ENCODE measurements around the gene CD22.

CD22 gene

DNA sequence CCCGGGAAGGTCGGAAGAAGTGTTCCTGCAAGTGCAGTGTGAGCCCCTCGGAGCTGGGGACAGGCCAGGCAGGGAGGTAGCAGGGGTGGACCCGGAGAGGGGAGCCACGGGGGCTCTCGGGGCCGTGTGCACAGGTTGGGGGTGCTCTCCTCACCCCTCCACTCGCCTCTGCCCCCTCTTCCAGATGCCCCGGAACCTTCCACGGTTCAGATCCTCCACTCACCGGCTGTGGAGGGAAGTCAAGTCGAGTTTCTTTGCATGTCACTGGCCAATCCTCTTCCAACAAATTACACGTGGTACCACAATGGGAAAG lies 9.0 kb downstream of the CD22 start:
- TF ChIP-seq, protein P1, sequence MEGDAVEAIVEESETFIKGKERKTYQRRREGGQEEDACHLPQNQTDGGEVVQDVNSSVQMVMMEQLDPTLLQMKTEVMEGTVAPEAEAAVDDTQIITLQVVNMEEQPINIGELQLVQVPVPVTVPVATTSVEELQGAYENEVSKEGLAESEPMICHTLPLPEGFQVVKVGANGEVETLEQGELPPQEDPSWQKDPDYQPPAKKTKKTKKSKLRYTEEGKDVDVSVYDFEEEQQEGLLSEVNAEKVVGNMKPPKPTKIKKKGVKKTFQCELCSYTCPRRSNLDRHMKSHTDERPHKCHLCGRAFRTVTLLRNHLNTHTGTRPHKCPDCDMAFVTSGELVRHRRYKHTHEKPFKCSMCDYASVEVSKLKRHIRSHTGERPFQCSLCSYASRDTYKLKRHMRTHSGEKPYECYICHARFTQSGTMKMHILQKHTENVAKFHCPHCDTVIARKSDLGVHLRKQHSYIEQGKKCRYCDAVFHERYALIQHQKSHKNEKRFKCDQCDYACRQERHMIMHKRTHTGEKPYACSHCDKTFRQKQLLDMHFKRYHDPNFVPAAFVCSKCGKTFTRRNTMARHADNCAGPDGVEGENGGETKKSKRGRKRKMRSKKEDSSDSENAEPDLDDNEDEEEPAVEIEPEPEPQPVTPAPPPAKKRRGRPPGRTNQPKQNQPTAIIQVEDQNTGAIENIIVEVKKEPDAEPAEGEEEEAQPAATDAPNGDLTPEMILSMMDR (IDR thresholded peaks at IDR 0.05; ENCODE audit: control insufficient read depth, extremely low read depth, insufficient read depth) = no peak
- no peak overlapping the region for H3K4me3 ChIP-seq (ENCODE audit: low read depth, low read length)
- no peak for DNase-seq (ENCODE audit: low read depth)

GRCh38 chr19:35340431-35340830 lies 11.4 kb downstream of the CD22 start:
- H3K4me3 ChIP-seq (ENCODE audit: low read depth, low read length) = no peak overlapping the region
- no peak for DNase-seq (ENCODE audit: low read depth)
- TF ChIP-seq, protein P1 (IDR thresholded peaks at IDR 0.05; ENCODE audit: control insufficient read depth, extremely low read depth, insufficient read depth) = no peak

DNA sequence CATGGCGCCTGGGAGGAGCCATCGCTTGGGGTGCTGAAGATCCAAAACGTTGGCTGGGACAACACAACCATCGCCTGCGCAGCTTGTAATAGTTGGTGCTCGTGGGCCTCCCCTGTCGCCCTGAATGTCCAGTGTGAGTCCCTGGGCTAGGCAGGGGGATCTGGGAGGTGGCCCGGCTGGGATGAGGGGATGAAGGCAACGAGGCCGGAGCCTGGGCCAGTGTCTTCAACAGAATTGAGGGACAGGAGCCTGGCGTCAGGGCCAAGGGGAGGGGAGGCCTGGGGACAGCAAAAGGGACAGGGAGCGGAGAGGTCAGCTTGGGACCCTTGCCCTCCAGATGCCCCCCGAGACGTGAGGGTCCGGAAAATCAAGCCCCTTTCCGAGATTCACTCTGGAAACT lies 12.0 kb downstream of the CD22 start:
- no peak overlapping the region for H3K4me3 ChIP-seq (ENCODE audit: low read depth, low read length)
- no peak for DNase-seq (ENCODE audit: low read depth)
- TF ChIP-seq, protein P1 (IDR thresholded peaks at IDR 0.05; ENCODE audit: control insufficient read depth, extremely low read depth, insufficient read depth) = no peak

GRCh38 chr19:35341565-35342225 lies 12.7 kb downstream of the CD22 start:
- DNase-seq (ENCODE audit: low read depth) = no peak
- H3K4me3 ChIP-seq (ENCODE audit: low read depth, low read length) = no peak overlapping the region
- TF ChIP-seq, protein P1 (IDR thresholded peaks at IDR 0.05; ENCODE audit: control insufficient read depth, extremely low read depth, insufficient read depth) = no peak

GRCh38 chr19:35342430-35342829 lies 13.4 kb downstream of the CD22 start:
- no peak for DNase-seq (ENCODE audit: low read depth)
- TF ChIP-seq, protein P1 (IDR thresholded peaks at IDR 0.05; ENCODE audit: control insufficient read depth, extremely low read depth, insufficient read depth) = no peak
- H3K4me3 ChIP-seq (ENCODE audit: low read depth, low read length) = no peak overlapping the region

GRCh38 chr19:35344511-35345031 lies 15.6 kb downstream of the CD22 start:
- no peak for DNase-seq (ENCODE audit: low read depth)
- TF ChIP-seq, protein P1 (IDR thresholded peaks at IDR 0.05; ENCODE audit: control insufficient read depth, extremely low read depth, insufficient read depth) = no peak
- no peak overlapping the region for H3K4me3 ChIP-seq (ENCODE audit: low read depth, low read length)

GRCh38 chr19:35345671-35346111 lies 16.7 kb downstream of the CD22 start:
- H3K4me3 ChIP-seq (ENCODE audit: low read depth, low read length) = no peak overlapping the region
- no peak for DNase-seq (ENCODE audit: low read depth)
- TF ChIP-seq, protein P1 (IDR thresholded peaks at IDR 0.05; ENCODE audit: control insufficient read depth, extremely low read depth, insufficient read depth) = no peak
